Endometrium (tissue), 2 donors: ENCODE data around the gene CDK14.

Experiments used
- FAIRE-seq: peaks from 2 replicates; lab custom pipeline; 2012; peaks lifted over from hg19 to GRCh38; lab: Jason Lieb, UNC
- donor health status: control.
- donor health status: control.

Gene CDK14

GRCh38 chr7:90951986-90952954, 356.1 kb downstream of the CDK14 start:
- FAIRE-seq, result no peak

GRCh38 chr7:90955641-90956207, 359.6 kb downstream of the CDK14 start:
- no peak for FAIRE-seq

- peak; percentile 87 for FAIRE-seq
These were observed 361.8 kb downstream of the CDK14 start for GRCh38 chr7:90957883-90958282.

- no peak for FAIRE-seq
These were observed 362.5 kb downstream of the CDK14 start for GRCh38 chr7:90958647-90959046.

- FAIRE-seq, result no peak
These were observed 365.1 kb downstream of the CDK14 start for GRCh38 chr7:90961037-90961725.

GRCh38 chr7:90965211-90965610, 369.1 kb downstream of the CDK14 start:
- no peak for FAIRE-seq

- FAIRE-seq, result no peak
These were observed 370.2 kb downstream of the CDK14 start for GRCh38 chr7:90966346-90966745.

GRCh38 chr7:90968871-90969270, 372.8 kb downstream of the CDK14 start:
- no peak for FAIRE-seq

- FAIRE-seq, result peak; percentile 93
These were observed 376.9 kb downstream of the CDK14 start for GRCh38 chr7:90972906-90973550.

- FAIRE-seq, result no peak
These were observed 380.9 kb downstream of the CDK14 start for GRCh38 chr7:90977056-90977455.

GRCh38 chr7:90980545-90980944, 384.4 kb downstream of the CDK14 start:
- no peak for FAIRE-seq

GRCh38 chr7:90982228-90982627, 386.1 kb downstream of the CDK14 start:
- no peak for FAIRE-seq

- FAIRE-seq, result no peak
These were observed 388.6 kb downstream of the CDK14 start for GRCh38 chr7:90984692-90985091.

- no peak for FAIRE-seq
These were observed 392.4 kb downstream of the CDK14 start for GRCh38 chr7:90988516-90988915.

GRCh38 chr7:90988996-90989765, 393.1 kb downstream of the CDK14 start:
- no peak for FAIRE-seq

GRCh38 chr7:90994121-90994520, 398.0 kb downstream of the CDK14 start:
- FAIRE-seq, result no peak

GRCh38 chr7:90994601-90995000, 398.5 kb downstream of the CDK14 start:
- FAIRE-seq, result no peak

- FAIRE-seq, result no peak
These were observed 399.9 kb downstream of the CDK14 start for GRCh38 chr7:90995996-90996395.

- no peak for FAIRE-seq
These were observed 404.2 kb downstream of the CDK14 start for GRCh38 chr7:90999989-91000979.

- FAIRE-seq, result no peak
These were observed 408.9 kb downstream of the CDK14 start for GRCh38 chr7:91005024-91005423.
